Pancreas (tissue), 10 donors: ENCODE results near the gene XIAP. TPM values are rescaled to one million over a fixed set of nuclear protein-coding genes. Genes with fewer than 3 reads are reported as not detected.
"Not testable (repeated sequence)": the region's sequence is repeated elsewhere in the genome, so short reads cannot be mapped to it uniquely, and the experiment has no call there.

ENCODE experiments used
- ATAC-seq, 4 donors: fragments of 200-7000 bp; cut with Tn5 transposase; one replicate each; pipeline versions ENCODE4 v1.8.0 to v1.9.1; 2020; ENCODE audit warnings: mild to moderate bottlenecking in 4 of 4, moderate library complexity in 4 of 4
- DNase-seq, 6 donors: peaks; one replicate each; pipeline ENCODE4 v3.0.0-alpha.2; 2020
- FAIRE-seq: peaks from 2 replicates; lab custom pipeline; 2012; peaks lifted over from hg19 to GRCh38; lab: Jason Lieb, UNC
- H3K27ac ChIP-seq, 4 donors: fragments of 200-600 bp; sonication (generic); 1 replicate in 3 of 4; 2 replicates in 1 of 4; pipeline versions ENCODE4 v1.5.0 to v1.8.0; 2020
- H3K27me3 ChIP-seq, 4 donors: fragments of 200-600 bp; one replicate each; pipeline ENCODE4 v1.8.0; 2021
- H3K36me3 ChIP-seq, 3 donors: fragments of 200-600 bp; sonication (generic) in 1 of 3; one replicate each; pipeline versions ENCODE4 v1.5.0 to v1.8.0; 2020 to 2021
- H3K4me1 ChIP-seq, 3 donors: fragments of 200-600 bp; one replicate each; pipeline ENCODE4 v1.8.0; 2021
- H3K4me3 ChIP-seq, 4 donors: fragments of 200-600 bp; sonication (generic) in 2 of 4; one replicate each; pipeline versions ENCODE4 v1.5.0 to v1.8.0; 2020 to 2021
- H3K9me3 ChIP-seq, 4 donors: fragments of 200-600 bp; one replicate each; pipeline ENCODE4 v1.8.0; 2021
- CTCF ChIP-seq, 4 donors: fragments of 200-600 bp; sonication (generic) in 3 of 4; IDR thresholded peaks; one replicate each; pipeline versions ENCODE4 v1.5.0 to v1.8.0; 2021; ENCODE audit warnings: antibody characterized with exemption in 4 of 4
- WGBS, 2 donors: extraction: QIAGEN DNeasy Blood & Tissue Kit; methylation state at CpG; one replicate each; pipeline ENCODE4 v1.1.7; 2013; 5-methylcytosine and 5-hydroxymethylcytosine counted together
- intact Hi-C, 3 donors: fragments of 100-400 bp; cut with DNase I; formaldehyde crosslinking; loops; one replicate each; pipeline versions ENCODE4 v1.11.1 to v1.14.2; 2022
- polyA plus RNA-seq, 2 donors: library from polyadenylated mRNA; stranded (reverse); fragments of 200-250 nt; gene quantifications; one replicate each; pipeline ENCODE4 v1.2.3, GENCODE V29; 2013
- total RNA-seq, 6 donors: library from RNA; stranded (reverse); fragmentation: NEBNext Ultra II Directional in 4 of 6; extraction: Animal tissue kit (Norgen Biotek cat#: 25700) in 4 of 6; gene quantifications; one replicate each; pipeline versions ENCODE4 v1.2.1 to v1.2.4, GENCODE V29; 2021 to 2023
- donor health status: healthy with polysubstance abuse.
- donor health status: DM: no; HTN: no; CAD: no; lungs with moderate emphysema.
- donor health status: DM: no; HTN: no; CAD: no.
- donor health status: control.
- donor health status: control.
- donor health status: Bipolar disorder and iron deficiency.
- donor health status: DM: yes; HTN: yes; CAD: no.
- donor health status: DM: no; HTN: no; CAD: no.
- donor health status: DM: no; HTN: no; CAD: no.
- donor health status: DM: yes; HTN: yes; CAD: no.

XIAP gene
- total RNA-seq (10 to 100 TPM; 19.7 to 40.6 (median 28.4) TPM), polyA plus RNA-seq (1 to 10 TPM; 3.4 to 8.7 TPM)

GRCh38 chrX:123859846-123860838 lies at the start of gene XIAP:
XIAP (plus strand) TSS chrX:123860053; CDS start chrX:123885663, 25,610 bp downstream.
- Histone ChIP-seq H3K4me3 (peak within 1 kb of the TSS; percentile 37 to 53 (median 44)), H3K9me3 (no peaks in the 10 kb centered on the region), H3K36me3 (no peaks in the 10 kb centered on the region), H3K27me3 (no peaks in the 10 kb centered on the region), H3K27ac (peak within 1 kb of the TSS; percentile 87 to 96 (median 89)), H3K4me1 (no peaks in the 10 kb centered on the region)
- FAIRE-seq (no peak), DNase-seq (peak; percentile 77 to 91 (median 84)), ATAC-seq (peak; percentile 88 to 95 (median 91))
- intact Hi-C loops, result no loop called here
- no peak for TF ChIP-seq CTCF (IDR thresholded peaks at IDR 0.05)
- 0 to 35% methylated on average over 50 to 62 of the region's 62 CpGs for WGBS, 2 donors

- intact Hi-C loops, result no loop called here
- FAIRE-seq (no peak), ATAC-seq (no peak), DNase-seq (no peak)
- Histone ChIP-seq H3K27me3 (no peaks in the 10 kb centered on the region), H3K4me1 (no peaks in the 10 kb centered on the region), H3K36me3 (no peaks in the 10 kb centered on the region), H3K9me3 (no peaks in the 10 kb centered on the region), H3K27ac (peak overlapping the region in 1 of 4 donors; percentile 22), H3K4me3 (no peak overlapping the region)
- TF ChIP-seq CTCF (IDR thresholded peaks at IDR 0.05), result no peak
- WGBS, 2 donors, result 55 to 68% methylated on average over 2 of the region's 2 CpGs
Measured at GRCh38 chrX:123814343-123814742, 45.5 kb upstream of the XIAP start.

- FAIRE-seq, intact Hi-C loops, H3K9me3 ChIP-seq, H3K4me1 ChIP-seq, H3K4me3 ChIP-seq, H3K27me3 ChIP-seq, H3K36me3 ChIP-seq: not testable (repeated sequence)
- peak in 1 of 6 donors; percentile 1 for DNase-seq
- H3K27ac ChIP-seq, result peak overlapping the region in 1 of 4 donors; percentile 22
- 56 to 70% methylated on average over 11 of the region's 12 CpGs for WGBS, 2 donors
- ATAC-seq, result peak in 3 of 4 donors; percentile 58 to 79 (median 68)
Measured at GRCh38 chrX:123814934-123815394, 44.9 kb upstream of the XIAP start.

GRCh38 chrX:123817288-123817894 lies 42.5 kb upstream of the XIAP start:
- Histone ChIP-seq H3K36me3 (no peaks in the 10 kb centered on the region), H3K27ac (peak overlapping the region in 1 of 4 donors; percentile 12), H3K27me3 (no peaks in the 10 kb centered on the region), H3K9me3 (no peaks in the 10 kb centered on the region), H3K4me3 (no peak overlapping the region), H3K4me1 (no peaks in the 10 kb centered on the region)
- 14 to 40% methylated on average over 6 of the region's 6 CpGs for WGBS, 2 donors
- no peak for TF ChIP-seq CTCF (IDR thresholded peaks at IDR 0.05)
- FAIRE-seq (no peak), DNase-seq (peak in 4 of 6 donors; percentile 32 to 63 (median 42)), ATAC-seq (peak; percentile 40 to 78 (median 60))
- intact Hi-C loops, result no loop called here

- Histone ChIP-seq H3K36me3 (no peaks in the 10 kb centered on the region), H3K4me1 (no peaks in the 10 kb centered on the region), H3K27ac (no peak overlapping the region), H3K9me3 (no peaks in the 10 kb centered on the region), H3K4me3 (no peak overlapping the region), H3K27me3 (no peaks in the 10 kb centered on the region)
- FAIRE-seq (no peak), ATAC-seq (peak in 3 of 4 donors; percentile 15 to 26 (median 24)), DNase-seq (no peak)
- intact Hi-C loops, result no loop called here
- no peak for TF ChIP-seq CTCF (IDR thresholded peaks at IDR 0.05)
Measured at GRCh38 chrX:123818243-123818642, 41.6 kb upstream of the XIAP start.
